Tongue (tissue), 2 donors: ENCODE data around the gene PBOV1. TPM values are rescaled to one million over a fixed set of nuclear protein-coding genes. Genes with fewer than 3 reads are reported as not detected.
"Not testable (repeated sequence)": the region's sequence is repeated elsewhere in the genome, so short reads cannot be mapped to it uniquely, and the experiment has no call there.

ENCODE experiments used
- DNase-seq: peaks from one replicate; pipeline ENCODE4 v3.0.0-alpha.2; 2015
- total RNA-seq: library from RNA; depleted of rRNA; stranded (reverse); fragments of >200 nt; gene quantifications from one replicate; pipeline ENCODE4 v1.2.3, GENCODE V29; 2014

The PBOV1 gene
- total RNA-seq, 1 donor from 2014 or later = not detected

DNA sequence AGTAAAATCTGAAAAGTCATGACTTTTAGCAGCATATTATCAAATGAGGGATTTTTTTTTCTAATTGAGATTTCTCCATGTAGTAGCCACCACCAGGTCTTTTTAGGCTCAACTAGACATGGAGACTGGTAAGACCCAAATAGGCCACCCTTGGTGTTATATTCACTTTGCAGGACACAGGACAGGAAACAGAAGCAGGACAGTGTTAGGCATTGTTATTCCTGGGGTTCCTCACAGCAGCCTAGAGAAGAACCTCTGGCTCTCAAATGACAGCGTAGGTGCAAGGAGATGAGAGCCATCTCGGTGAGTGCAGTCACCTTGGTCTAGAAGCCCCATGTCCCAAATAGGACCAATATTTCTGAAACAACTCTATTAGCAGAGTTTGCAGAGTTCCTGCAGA, 19.2 kb upstream of the PBOV1 start:
- no peak for DNase-seq

DNA sequence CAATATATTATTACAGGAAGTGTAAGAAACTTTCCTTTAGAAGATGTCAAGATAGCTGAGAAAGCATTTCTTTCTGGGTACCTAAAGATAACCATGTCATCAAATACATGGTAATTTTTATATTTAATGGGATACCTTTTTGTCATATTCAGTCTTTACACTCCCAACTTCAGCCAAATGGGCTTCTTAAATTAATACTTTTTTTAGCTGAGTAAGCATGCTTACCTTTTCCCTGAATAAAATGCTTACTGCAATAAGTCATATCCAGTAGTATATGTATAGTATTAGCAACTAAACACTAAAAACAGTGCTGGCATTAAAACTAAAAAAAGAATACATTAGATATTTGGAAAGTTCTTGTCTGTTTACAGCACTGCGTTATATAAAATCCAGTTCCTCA, 17.4 kb upstream of the PBOV1 start:
- DNase-seq = no peak

DNA sequence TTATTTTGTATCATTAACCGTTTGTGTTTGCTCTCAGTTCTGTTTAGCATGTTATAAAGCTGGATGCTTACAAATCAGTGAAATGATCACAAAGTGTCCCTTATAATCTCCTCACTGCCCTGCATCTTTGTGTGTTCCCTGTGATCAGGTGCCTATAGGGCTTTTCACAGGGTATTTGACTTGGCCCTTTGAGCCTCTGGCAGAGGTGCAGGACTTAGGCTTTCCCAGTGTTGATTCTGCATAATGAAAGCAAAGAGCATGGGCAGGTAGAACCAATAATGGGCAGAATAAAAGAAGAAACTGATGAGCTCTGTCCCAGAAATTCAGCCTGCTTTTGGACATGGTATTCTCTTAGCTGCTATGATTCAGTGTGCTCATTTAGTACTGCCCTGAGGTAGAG, 16.9 kb upstream of the PBOV1 start:
- DNase-seq = no peak

GRCh38 chr6:138234363-138234762, 16.1 kb upstream of the PBOV1 start:
- DNase-seq = no peak

GRCh38 chr6:138231381-138231886, 13.1 kb upstream of the PBOV1 start:
- peak; percentile 26 for DNase-seq

GRCh38 chr6:138230759-138231380, 12.6 kb upstream of the PBOV1 start:
- no peak for DNase-seq

DNA sequence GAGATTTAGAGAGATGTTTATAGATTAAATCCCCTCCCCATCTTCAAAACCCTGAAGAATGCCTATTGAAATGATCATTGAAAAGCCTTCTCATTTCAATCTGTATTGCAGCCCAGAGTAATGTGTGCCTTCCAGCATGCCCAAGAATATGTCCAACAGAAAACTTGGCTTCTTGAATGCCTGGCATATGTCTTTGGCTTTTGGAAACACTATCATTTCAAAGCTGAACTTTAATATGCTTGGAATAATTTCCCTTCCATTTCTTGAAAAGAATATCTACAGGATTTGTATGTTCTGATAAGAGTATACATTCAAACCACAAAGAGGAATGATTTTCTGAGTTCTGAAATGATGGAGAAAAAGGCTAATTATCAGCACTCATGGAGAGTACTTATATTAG, 11.9 kb upstream of the PBOV1 start:
- no peak for DNase-seq

DNA sequence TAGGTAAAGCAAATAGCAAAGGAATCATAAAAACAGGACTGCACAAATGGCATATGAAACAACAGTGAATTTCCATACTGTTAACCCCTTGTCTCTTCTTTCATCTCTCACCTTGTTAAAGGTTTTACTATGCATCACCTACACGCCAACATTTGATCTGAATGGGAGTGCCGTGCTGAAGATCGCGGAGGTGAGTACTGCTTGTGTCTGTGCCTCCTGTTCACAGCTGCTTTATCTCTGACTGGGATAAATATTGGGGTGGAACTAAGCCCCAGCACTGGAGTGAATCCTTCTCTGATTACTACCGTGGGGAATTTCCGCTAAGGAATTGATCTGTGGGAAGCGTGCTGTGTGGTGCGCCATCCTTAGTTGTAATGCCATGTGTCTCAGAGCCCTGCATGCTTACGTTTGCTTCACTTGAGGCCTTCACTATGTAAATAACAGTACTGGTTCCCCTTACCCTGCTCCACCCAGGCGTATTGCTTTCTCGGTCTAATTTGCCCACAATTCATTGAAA, 11.4 kb upstream of the PBOV1 start:
- DNase-seq = no peak

GRCh38 chr6:138229072-138229471, 10.8 kb upstream of the PBOV1 start:
- no peak for DNase-seq

- no peak for DNase-seq
Observed at GRCh38 chr6:138227316-138227781, 9.1 kb upstream of the PBOV1 start.

GRCh38 chr6:138226700-138227315, 8.5 kb upstream of the PBOV1 start:
- no peak for DNase-seq

DNA sequence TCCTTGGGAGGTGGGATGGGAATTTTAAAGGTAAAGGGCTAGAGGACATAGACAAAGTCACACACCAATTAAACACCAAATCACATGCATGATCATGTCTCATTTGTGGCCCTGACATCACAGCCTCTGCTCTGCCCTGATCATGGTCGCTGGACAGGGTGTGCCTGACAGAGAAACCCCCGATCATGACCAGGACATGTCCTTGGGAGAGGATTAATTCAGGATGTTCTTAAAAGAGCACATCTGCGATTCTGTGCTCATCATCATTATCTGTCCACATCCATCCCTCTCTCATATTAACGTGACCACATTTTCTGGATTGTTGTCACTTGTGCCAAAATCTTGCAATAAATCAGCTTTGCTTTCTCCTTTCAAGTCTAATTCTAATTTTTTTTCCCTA, 7.7 kb upstream of the PBOV1 start:
- no peak for DNase-seq

GRCh38 chr6:138222901-138223546, 4.7 kb upstream of the PBOV1 start:
- DNase-seq = no peak

DNA sequence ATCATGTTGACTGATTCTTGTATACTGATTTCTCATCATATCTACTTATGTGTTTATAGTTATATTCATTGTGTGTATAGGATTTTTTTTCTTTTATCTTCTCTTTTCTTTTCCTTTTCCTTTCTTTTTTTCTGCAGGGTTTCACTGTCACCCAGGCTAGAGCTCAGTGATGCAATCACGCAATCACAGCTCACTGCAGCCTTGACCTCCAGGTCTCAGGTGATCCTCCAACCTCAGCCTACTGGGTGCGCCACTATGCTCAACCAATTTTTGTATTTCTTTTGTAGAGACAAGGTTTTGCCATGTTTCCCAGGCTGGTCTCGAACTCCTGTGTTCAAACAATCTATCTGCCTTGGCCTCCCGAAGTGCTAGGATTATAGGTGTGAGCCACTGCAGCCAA, 1.6 kb upstream of the PBOV1 start:
- DNase-seq = no peak

DNA sequence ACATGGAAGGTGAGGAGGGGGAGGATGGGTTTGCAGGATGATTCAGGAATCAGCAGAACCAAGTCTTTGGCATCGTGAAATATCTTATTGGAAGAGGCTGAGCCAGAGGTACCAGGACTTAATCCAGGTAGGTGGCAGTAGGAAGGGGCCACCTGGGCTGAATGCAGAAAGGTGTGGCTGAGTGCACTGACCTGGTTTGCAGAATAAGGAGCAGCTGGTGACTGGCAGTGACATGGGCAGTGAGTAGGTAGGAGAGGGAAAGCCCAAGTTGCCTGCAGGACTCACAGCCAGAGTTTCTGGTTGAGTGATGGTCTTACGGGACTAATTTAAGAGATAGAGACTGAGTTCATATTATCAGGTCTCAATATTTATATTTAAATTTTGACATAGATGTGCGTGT, 1.1 kb upstream of the PBOV1 start:
- no peak for DNase-seq

- DNase-seq = no peak
Observed at GRCh38 chr6:138215093-138215782, 3.1 kb downstream of the PBOV1 start.

GRCh38 chr6:138212530-138212929, 5.8 kb downstream of the PBOV1 start:
- not testable (repeated sequence) for DNase-seq

GRCh38 chr6:138211601-138212000, 6.7 kb downstream of the PBOV1 start:
- DNase-seq = no peak

DNA sequence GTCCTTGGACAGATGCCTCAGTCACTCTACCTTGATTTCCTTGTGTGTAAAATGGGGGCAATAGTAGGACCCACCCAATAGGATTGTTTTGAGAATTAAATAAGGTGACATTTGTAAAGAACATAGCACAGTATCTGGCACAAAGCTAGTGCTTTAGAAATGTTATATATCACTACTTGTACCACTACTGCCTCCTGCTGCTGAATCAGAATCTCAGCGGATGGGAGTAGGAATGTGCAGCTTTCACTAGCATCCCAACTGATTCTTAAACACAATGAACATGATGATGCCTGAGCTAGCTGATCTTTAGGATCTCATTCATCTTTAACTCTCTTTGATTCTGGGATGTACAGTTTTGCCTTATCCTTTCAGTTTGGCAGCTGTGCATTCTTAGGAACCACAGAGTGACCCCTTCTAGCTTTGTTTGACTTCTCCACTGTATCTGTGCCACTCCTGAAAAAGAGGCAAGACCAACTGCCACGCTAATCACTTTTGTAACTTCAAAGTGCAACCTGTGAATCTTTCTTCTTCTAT, 7.2 kb downstream of the PBOV1 start:
- DNase-seq = no peak

GRCh38 chr6:138206862-138207261, 11.4 kb downstream of the PBOV1 start:
- no peak for DNase-seq

DNA sequence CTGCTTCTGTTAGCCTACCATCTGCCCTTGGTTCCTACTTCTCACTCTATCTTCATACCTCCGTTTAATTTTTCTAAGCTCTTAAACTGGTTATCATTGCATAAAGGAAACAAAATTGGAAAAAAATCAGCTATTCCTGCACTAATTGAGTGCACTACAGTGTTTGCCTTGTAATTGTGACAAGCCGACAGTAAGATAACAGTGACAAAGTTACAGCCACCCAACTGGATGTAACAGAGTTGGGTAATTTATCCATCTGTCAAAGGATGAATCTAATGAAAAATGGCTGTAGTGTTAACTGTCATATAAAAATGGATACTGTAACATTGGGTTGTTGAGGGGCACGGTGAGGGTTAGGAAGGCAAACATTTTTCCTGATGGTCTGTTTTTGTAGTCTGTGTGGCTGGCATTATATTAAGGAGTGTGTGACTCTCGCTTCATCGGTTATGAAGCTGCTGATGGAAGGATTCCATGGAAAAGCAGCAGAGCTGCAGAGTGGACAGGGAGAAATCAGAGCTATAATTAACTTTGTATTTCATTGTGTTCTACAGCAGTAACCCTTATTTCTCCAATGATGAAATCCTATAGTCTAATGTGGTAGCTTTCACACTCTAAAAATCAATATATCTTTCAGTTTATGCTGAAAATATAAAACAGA, 12.7 kb downstream of the PBOV1 start:
- DNase-seq = no peak
